HepG2 (cell line): ENCODE results near the gene MTA3. TPM values are rescaled to one million over a fixed set of nuclear protein-coding genes. Genes with fewer than 3 reads are reported as not detected.

Experiments used
- ATAC-seq: fragments of 200-7000 bp; cut with Tn5 transposase; 3 replicates; pipeline ENCODE4 v1.9.1; 2020; ENCODE audit warnings: mild to moderate bottlenecking, moderate library complexity
- BruUV-seq: library from RNA; stranded (reverse); fragments of 400-500 nt; replicated peaks from 2 replicates; lab custom pipeline; 2021; lab: Mats Ljungman, UMichigan
- CTCF ChIA-PET: fragments of 300-600 bp; formaldehyde crosslinking; extraction: SDS; loops from one replicate; lab custom pipeline; 2021; ENCODE audit warnings: low total read pairs, inconsistent platforms, low intra/inter-chr PET ratio; lab: Yijun Ruan, JAX
- POLR2A ChIA-PET: fragments of 350-600 bp; sonication (Branson Sonifier 250); formaldehyde crosslinking; loops from one replicate; lab custom pipeline; 2020; ENCODE audit warnings: antibody characterized with exemption, inconsistent platforms; lab: Yijun Ruan, JAX
- DNase-seq: peaks from one replicate; pipeline ENCODE4 v3.0.0-alpha.2; 2015; ENCODE audit warnings: low spot score
- FAIRE-seq: peaks from 3 replicates; lab custom pipeline; 2011; peaks lifted over from hg19 to GRCh38; lab: Jason Lieb, UNC
- H2AFZ ChIP-seq: one replicate; pipeline ENCODE4 v1.6.1; 2011; ENCODE audit warnings: low read length, inconsistent platforms
- H3K27ac ChIP-seq: fragments of 300-600 bp; 3 replicates; pipeline ENCODE4 v1.8.0; 2011; ENCODE audit warnings: mixed run types, mild to moderate bottlenecking, mixed read lengths, low read length, inconsistent platforms; ENCODE audit not compliant: insufficient read depth; ENCODE audit errors: extremely low read length
- H3K27me3 ChIP-seq, 2 experiments: fragments of 200-600 bp in 1 of 2; 2 replicates in 1 of 2; 3 replicates in 1 of 2; pipeline versions ENCODE4 v1.6.0 to v1.8.0; 2011; ENCODE audit warnings: low read length in 2 of 2, mild to moderate bottlenecking in 2 of 2, moderate library complexity in 2 of 2, inconsistent platforms in 1 of 2; ENCODE audit not compliant: insufficient read depth in 2 of 2, control insufficient read depth in 1 of 2
- H3K36me3 ChIP-seq, 2 experiments: fragments of 200-600 bp in 1 of 2; replicated peaks in 1 of 2; 2 replicates in 1 of 2; 3 replicates in 1 of 2; pipeline versions ENCODE4 v1.5.1 to v1.8.0; 2011; ENCODE audit warnings: low read length in 2 of 2, inconsistent platforms in 1 of 2; ENCODE audit not compliant: insufficient read depth in 2 of 2, control insufficient read depth in 1 of 2
- H3K4me1 ChIP-seq: 2 replicates; pipeline ENCODE4 v1.5.1; 2012; ENCODE audit warnings: low read length, inconsistent platforms; ENCODE audit not compliant: insufficient read depth
- H3K4me2 ChIP-seq: 2 replicates; pipeline ENCODE4 v1.6.0; 2011; ENCODE audit warnings: low read depth, low read length, inconsistent platforms
- H3K4me3 ChIP-seq, 3 experiments: fragments of 200-600 bp in 1 of 3; sonication (generic), shearing (Covaris generic) in 1 of 3; replicated peaks in 1 of 3; 2 replicates each; pipeline ENCODE4 v1.5.1; 2011 to 2016; ENCODE audit warnings: low read length in 3 of 3, inconsistent platforms in 2 of 3, low read depth in 2 of 3, mild to moderate bottlenecking in 2 of 3, control low read depth in 1 of 3, mixed read lengths in 1 of 3; ENCODE audit not compliant: insufficient read depth in 1 of 3
- H3K79me2 ChIP-seq: one replicate; pipeline ENCODE4 v1.6.1; 2011; ENCODE audit warnings: low read length, inconsistent platforms; ENCODE audit not compliant: insufficient read depth
- H3K9ac ChIP-seq: 2 replicates; pipeline ENCODE4 v1.6.0; 2011; ENCODE audit warnings: mild to moderate bottlenecking, low read depth, low read length, inconsistent platforms; ENCODE audit not compliant: insufficient read depth
- H3K9me3 ChIP-seq: 2 replicates; pipeline ENCODE4 v1.5.1; 2012; ENCODE audit warnings: mild to moderate bottlenecking, low read length
- H4K20me1 ChIP-seq: 2 replicates; pipeline ENCODE4 v1.6.0; 2011; ENCODE audit warnings: inconsistent platforms, mild to moderate bottlenecking, low read length, moderate library complexity; ENCODE audit not compliant: insufficient read depth
- CCAR2 ChIP-seq: fragments of 200-400 bp; formaldehyde crosslinking; optimal IDR thresholded peaks from 2 replicates; pipeline ENCODE3; 2018; ENCODE audit warnings: low read depth, mild to moderate bottlenecking, low read length, moderate library complexity
- CEBPB ChIP-seq: IDR thresholded peaks from 2 replicates; pipeline ENCODE4 v1.6.1; 2011; ENCODE audit warnings: low read depth, low read length, improper control_type of control experiment, borderline replicate concordance
- PCBP2 ChIP-seq: fragments of 200-400 bp; formaldehyde crosslinking; optimal IDR thresholded peaks from 2 replicates; pipeline ENCODE3; 2018; ENCODE audit warnings: low read length, low read depth; ENCODE audit not compliant: poor library complexity, severe bottlenecking
- POLR2A ChIP-seq, 2 experiments: IDR thresholded peaks; 2 replicates each; pipeline ENCODE4 v1.6.1; 2011; ENCODE audit warnings: low read depth in 2 of 2, low read length in 2 of 2, mild to moderate bottlenecking in 1 of 2, moderate library complexity in 1 of 2; ENCODE audit not compliant: insufficient read depth in 1 of 2
- POLR2G ChIP-seq: fragments of 200-400 bp; formaldehyde crosslinking; IDR thresholded peaks from 2 replicates; pipeline ENCODE4 v1.6.1; 2018; ENCODE audit warnings: mild to moderate bottlenecking, low read depth, low read length, moderate library complexity
- RFXAP ChIP-seq: sonication (generic); formaldehyde crosslinking; IDR thresholded peaks from 2 replicates; pipeline ENCODE4 v1.4.0; 2020; ENCODE audit warnings: missing genetic modification reagents, borderline replicate concordance
- STAG1 ChIP-seq: sonication (generic); formaldehyde crosslinking; IDR thresholded peaks from 2 replicates; pipeline ENCODE4 v1.4.0; 2020; ENCODE audit warnings: missing genetic modification reagents
- ZBTB21 ChIP-seq: sonication (generic); formaldehyde crosslinking; IDR thresholded peaks from 2 replicates; pipeline ENCODE4 v1.4.0; 2020; ENCODE audit warnings: missing genetic modification reagents
- ZBTB3 ChIP-seq: sonication (generic); formaldehyde crosslinking; IDR thresholded peaks from 2 replicates; pipeline ENCODE4 v1.4.0; 2020; ENCODE audit warnings: low read depth, mild to moderate bottlenecking, moderate library complexity, missing genetic modification reagents, borderline replicate concordance
- ZNF616 ChIP-seq: sonication (generic); formaldehyde crosslinking; IDR thresholded peaks from 2 replicates; pipeline ENCODE4 v1.5.0; 2020; ENCODE audit warnings: low read depth, mild to moderate bottlenecking, missing genetic modification reagents
- ZNF646 ChIP-seq: sonication (generic); formaldehyde crosslinking; IDR thresholded peaks from 2 replicates; pipeline ENCODE4 v1.9.0; 2021; ENCODE audit warnings: mild to moderate bottlenecking, missing genetic modification reagents
- WGBS: methylation state at CpG from one replicate; pipeline ENCODE4 v1.1.6; 2017; ENCODE audit warnings: low lambda C conversion rate; 5-methylcytosine and 5-hydroxymethylcytosine counted together
- in situ Hi-C: cut with HindIII; loops from 2 replicates; pipeline ENCODE4 v1.10.0; 2017; ENCODE audit warnings: low pct_unique_long_range_greater_than_20kb; ENCODE audit not compliant: extremely low pct_ligation_motif_present
- intact Hi-C: fragments of 100-400 bp; cut with micrococcal nuclease; formaldehyde crosslinking; loops from one replicate; pipeline ENCODE4 v1.10.0; 2022; ENCODE audit not compliant: unreplicated experiment
- polyA plus RNA-seq, 8 experiments: library from polyadenylated mRNA; depleted of rRNA in 3 of 8; stranded (reverse) in 7 of 8; unstranded in 1 of 8; fragments of >200 nt; fragmentation: Illumina TruSeq in 4 of 8; extraction: Trizol in 4 of 8; gene quantifications; 2 replicates each; pipeline versions ENCODE4 v1.2.1 to v1.2.3, GENCODE V29; 2011 to 2016; ENCODE audit warnings: low read depth in 4 of 8, missing spikeins in 1 of 8, mixed read lengths in 1 of 8; ENCODE audit not compliant: insufficient read depth in 1 of 8
- total RNA-seq, 5 experiments: library from RNA; depleted of rRNA; stranded (reverse); fragments of >200 nt; fragmentation: Illumina TruSeq; extraction: Trizol; gene quantifications; 2 replicates each; pipeline ENCODE4 v1.2.3, GENCODE V29; 2016; ENCODE audit warnings: low read depth in 1 of 5
- TF ChIP-seq, protein P1 (sequence below): sonication (generic); formaldehyde crosslinking; IDR thresholded peaks from 2 replicates; pipeline ENCODE4 v1.4.0; 2020; ENCODE audit warnings: missing genetic modification reagents
- TF ChIP-seq, protein P2 (sequence below): sonication (generic); formaldehyde crosslinking; IDR thresholded peaks from 2 replicates; pipeline ENCODE4 v1.8.1; 2022; ENCODE audit warnings: mild to moderate bottlenecking, missing genetic modification reagents
- TF ChIP-seq, protein P3 (sequence below): sonication (generic); formaldehyde crosslinking; IDR thresholded peaks from 2 replicates; pipeline ENCODE4 v1.4.0; 2020; ENCODE audit warnings: missing genetic modification reagents, low read depth, mild to moderate bottlenecking, borderline replicate concordance

MTA3 gene
- total and polyA plus RNA-seq, 2 of the 13 experiments (the other 11 are each of a cell fraction or from before 2014, with no cell fraction given): 48.8 to 77.8 TPM

- Histone ChIP-seq H3K9ac (no peak overlapping the region), H2AFZ (no peak overlapping the region), H3K27me3 (no peaks in the 10 kb centered on the region; a peak in 1 of 5 replicates), H3K9me3 (no peaks in the 10 kb centered on the region), H3K4me2 (no peak overlapping the region), H3K36me3 (peaks cover 0 to under 1% of the 10 kb centered on the region in 2 experiments; a peak in 1 of 5 replicates), H3K4me3 (no peak overlapping the region), H3K79me2 (peaks cover 3% of the 10 kb centered on the region), H3K27ac (no peak overlapping the region), H4K20me1 (no peaks in the 10 kb centered on the region), H3K4me1 (peaks cover 23% of the 10 kb centered on the region)
- no peak for DNase-seq
- WGBS: 75% methylated on average over 2 of the region's 2 CpGs
- in situ Hi-C loops: no loop called here
- no peak for FAIRE-seq
- no TSS peak for BruUV-seq
- ChIA-PET POLR2A (interaction anchor here (2.1 to 2.9 kb wide), 3 partner anchors 9 to 13 kb away, joined by 14 to 40 read pairs (median 27); partner anchors contain the start of gene HAAO), CTCF (no interaction called here)
- peak; percentile 35 for ATAC-seq
- intact Hi-C loops: no loop called here
- TF ChIP-seq, protein P1, sequence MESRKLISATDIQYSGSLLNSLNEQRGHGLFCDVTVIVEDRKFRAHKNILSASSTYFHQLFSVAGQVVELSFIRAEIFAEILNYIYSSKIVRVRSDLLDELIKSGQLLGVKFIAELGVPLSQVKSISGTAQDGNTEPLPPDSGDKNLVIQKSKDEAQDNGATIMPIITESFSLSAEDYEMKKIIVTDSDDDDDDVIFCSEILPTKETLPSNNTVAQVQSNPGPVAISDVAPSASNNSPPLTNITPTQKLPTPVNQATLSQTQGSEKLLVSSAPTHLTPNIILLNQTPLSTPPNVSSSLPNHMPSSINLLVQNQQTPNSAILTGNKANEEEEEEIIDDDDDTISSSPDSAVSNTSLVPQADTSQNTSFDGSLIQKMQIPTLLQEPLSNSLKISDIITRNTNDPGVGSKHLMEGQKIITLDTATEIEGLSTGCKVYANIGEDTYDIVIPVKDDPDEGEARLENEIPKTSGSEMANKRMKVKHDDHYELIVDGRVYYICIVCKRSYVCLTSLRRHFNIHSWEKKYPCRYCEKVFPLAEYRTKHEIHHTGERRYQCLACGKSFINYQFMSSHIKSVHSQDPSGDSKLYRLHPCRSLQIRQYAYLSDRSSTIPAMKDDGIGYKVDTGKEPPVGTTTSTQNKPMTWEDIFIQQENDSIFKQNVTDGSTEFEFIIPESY (CRISPR knock-in tag): no peak
- TF ChIP-seq CCAR2 (no peak), ZNF616 (CRISPR knock-in tag) (no peak), CEBPB (no peak), PCBP2 (peak; percentile 19), ZBTB21 (CRISPR knock-in tag) (no peak), ZBTB3 (no peak), POLR2A (IDR thresholded peaks at IDR 0.05; ENCODE audit: insufficient read depth in 1 of 2, low read depth in 2 of 2, low read length in 2 of 2) (0 out of 4 replicates have a peak, but pooled peaks of 1 of the 2 experiments have one; percentile 19), STAG1 (CRISPR knock-in tag) (no peak), POLR2G (peak; percentile 45), RFXAP (CRISPR knock-in tag) (no peak), ZNF646 (no peak)
- TF ChIP-seq, protein P2, sequence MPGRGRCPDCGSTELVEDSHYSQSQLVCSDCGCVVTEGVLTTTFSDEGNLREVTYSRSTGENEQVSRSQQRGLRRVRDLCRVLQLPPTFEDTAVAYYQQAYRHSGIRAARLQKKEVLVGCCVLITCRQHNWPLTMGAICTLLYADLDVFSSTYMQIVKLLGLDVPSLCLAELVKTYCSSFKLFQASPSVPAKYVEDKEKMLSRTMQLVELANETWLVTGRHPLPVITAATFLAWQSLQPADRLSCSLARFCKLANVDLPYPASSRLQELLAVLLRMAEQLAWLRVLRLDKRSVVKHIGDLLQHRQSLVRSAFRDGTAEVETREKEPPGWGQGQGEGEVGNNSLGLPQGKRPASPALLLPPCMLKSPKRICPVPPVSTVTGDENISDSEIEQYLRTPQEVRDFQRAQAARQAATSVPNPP: 0 out of 2 replicates have a peak, but pooled peaks have one; percentile 42
- TF ChIP-seq, protein P3, sequence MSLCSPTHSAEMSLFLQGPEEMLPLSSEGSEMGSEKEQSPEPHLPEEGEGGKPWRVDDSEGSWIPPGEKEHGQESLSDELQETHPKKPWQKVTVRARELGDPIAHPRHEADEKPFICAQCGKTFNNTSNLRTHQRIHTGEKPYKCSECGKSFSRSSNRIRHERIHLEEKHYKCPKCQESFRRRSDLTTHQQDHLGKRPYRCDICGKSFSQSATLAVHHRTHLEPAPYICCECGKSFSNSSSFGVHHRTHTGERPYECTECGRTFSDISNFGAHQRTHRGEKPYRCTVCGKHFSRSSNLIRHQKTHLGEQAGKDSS (CRISPR knock-in tag): no peak
Measured at GRCh38 chr2:42800981-42801380, 232.5 kb downstream of the MTA3 start.
